AML-193 (cell line): ENCODE data around the gene LMF1.

Source experiments
- DNase-seq, 2 experiments: peaks; one replicate each; lab custom pipeline; 2025; lab: John Stamatoyannopoulos, UW

Gene LMF1

DNA sequence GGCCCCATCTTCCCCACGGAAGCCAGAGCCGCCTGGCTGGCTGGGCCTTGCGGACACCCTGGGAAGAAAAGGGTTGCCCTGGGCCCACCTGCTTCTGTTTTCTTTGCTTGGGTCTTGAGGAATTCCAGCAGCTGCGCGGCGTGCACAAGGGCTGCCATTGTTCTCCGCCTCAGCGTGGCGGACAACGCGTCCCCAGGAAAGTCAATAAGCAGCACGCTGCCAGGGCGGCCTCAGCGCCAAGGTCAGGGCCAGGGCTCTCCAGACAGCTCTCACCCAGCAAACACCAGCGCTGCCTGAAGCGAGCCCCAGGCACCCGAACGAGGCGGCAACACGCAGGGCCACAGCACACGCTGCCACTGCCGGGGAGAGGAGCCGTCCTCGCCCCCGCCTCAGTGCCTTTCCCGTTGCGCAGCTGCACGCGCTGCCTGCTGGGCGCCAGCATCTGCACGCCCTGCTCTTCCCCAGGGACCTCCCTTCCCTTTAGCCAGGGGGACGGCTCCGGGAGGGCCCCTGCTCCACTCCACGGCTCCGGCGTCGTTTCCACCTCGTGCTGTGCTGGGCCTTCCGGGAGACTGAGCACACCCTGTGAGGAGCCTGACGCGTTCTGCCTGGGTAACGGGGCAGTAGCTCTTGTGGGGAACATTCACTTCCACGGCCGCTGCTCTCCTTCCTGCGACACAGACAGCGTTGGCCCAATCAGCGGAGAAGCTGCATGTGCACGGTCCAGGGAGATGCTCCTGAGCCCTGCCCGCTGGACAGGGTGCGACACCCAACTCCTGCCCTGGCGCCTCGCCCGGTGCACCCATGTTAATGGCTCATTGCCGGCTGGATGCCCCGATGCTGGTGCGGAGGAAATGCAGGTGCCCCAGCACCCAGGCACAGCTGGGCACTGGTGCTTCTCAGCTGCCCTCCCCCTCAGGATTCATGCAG is 57.8 kb downstream of the LMF1 start:
- no peak for DNase-seq

DNA sequence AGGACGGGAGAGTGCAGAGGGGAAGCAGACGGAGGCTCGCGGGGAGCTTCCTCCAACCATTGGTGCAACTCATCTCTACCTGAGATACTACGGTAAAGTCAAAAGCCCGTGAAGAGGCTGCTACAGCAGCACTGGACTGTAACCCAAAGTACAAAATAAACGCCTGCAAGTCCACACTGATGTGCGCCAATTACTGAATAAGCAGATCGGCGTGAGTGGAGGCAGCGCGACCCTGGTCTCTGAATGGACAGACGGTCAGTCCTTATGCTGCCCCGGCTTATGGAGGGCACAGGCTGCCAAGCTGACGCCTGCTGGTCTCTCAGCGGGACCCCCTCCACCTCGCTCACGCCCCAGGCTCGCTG is 58.5 kb downstream of the LMF1 start:
- no peak for DNase-seq

DNA sequence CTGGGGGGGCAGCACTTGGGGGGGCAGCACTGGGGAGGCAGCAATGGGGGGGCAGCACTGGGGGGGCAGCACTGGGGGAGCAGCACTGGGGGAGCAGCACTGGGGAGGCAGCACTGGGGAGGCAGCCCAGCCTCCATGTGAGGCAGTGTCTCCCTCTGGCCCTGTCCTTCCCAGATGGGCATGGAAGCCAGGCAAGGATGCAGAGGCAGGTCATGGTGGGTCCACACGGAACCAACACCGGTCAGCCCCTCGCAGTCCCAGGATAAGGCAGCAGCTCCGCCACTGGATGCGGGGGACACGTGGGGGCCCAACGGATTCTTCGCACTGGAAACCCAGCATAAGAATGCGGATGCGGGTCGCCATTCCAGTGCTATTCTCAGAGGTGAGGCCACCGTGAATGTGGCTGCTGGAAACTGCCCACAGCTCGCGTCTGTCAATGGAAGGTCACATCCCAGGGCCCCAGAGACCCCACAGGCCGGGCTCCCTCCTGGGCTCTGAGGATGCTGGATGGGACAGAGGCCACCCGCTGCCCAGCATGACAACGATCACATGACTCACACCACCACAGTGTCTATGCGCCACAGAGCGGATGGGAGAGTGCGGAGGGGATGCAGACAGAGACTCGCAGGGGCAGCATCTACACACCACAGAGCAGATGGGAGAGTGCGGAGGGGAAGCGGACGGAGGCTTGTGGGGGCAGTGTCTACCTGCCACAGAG is 59.0 kb downstream of the LMF1 start:
- no peak for DNase-seq

DNA sequence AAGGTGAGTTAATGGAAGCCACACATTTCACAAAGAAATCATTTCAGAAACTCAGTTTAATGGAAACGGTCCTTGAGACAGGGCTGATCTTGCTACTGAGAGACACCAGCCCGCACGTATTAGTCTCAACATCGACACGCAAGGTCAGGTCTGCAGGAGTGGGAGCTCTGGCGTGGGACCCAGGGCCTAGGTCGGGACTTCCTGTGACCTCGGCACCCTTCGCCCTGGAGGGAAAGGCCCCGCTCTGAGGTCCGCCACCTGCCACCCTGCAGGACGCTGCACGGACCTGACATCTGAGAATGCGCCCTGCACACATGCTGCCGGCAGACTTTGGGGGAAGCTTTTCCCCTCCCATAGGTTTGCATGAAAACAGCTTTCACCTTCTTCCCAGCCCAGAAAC is 59.7 kb downstream of the LMF1 start:
- no peak for DNase-seq

DNA sequence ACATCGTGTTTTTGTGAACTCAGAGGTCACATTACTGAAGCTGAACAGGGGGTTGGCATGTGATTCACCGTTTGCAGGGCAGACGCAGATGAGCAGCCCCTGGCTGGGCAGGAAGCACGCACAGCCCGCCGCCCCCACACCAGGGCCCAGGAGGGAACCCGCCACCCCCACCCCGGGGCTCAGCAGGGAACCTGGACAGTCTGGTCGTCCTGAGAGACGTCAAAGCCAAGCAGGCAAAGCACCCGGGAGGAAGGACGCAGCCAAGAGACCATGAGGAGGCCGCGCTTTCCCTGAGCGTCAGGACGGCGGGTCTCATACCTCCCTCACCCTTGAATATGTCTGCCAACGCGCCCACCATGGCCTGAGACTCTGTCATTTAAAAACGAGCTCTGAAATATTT is 60.6 kb downstream of the LMF1 start:
- DNase-seq: no peak

DNA sequence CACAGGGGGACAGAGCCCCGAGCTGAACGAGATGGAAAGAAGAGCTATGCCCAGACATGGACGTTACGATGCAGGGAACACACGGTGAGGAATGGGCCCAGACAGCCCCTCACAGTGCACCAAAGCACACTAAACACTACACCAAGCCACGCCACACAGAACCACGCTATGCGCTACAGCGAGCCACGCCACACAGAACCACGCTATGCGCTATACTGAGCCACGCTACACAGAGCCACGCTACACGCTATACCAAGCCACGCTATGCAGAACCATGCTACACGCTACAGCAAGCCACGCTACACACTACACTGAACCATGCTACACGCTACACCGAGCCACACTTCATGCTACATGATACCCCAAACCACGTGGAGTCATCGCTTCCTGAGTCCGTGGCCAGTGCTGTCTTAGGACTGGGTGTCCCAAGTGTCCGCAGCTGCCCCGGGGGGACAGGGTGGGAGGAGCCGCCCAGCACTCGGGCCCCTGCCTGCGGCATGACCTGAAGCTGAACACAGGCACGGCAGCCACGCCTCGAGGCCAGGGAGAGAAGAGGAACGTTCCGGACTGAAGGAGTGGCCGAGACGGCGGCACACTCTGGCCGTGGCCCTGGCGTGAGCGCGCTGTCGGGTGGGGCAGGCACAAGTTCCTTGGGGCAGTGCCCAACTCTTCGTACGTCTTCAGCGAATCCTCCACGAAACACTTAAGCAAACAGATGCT is 61.3 kb downstream of the LMF1 start:
- no peak for DNase-seq

DNA sequence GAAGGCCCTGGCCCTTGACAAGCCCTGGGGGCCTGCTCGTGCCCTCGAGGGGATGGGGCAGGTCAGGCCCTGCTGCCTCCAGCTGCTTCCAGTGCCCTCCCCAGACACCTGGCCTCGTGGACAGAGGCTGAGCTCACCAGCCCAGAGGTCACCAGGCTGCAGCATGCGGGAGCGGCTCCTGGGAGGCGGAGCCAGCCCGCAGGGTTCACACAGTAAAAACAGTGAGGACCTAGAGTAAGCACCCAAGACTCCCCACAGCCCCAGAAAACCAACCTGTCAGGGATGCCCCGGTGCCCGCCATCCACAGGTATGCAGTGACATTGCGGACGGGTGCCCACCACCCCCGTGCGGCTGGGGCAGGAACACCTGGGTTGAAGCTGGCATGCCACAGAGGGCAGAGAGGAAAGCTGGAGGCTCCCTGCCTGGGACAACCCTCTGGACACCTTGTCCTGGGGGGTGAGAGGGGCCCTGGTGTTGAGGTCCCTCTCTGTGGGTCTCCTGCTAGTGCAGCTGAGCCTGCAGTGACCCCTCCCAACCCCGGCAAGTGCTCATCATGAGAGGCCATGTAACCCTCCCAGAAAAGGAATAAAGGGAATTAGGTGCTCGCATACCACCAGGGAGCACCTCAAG is 62.1 kb downstream of the LMF1 start:
- DNase-seq: no peak

DNA sequence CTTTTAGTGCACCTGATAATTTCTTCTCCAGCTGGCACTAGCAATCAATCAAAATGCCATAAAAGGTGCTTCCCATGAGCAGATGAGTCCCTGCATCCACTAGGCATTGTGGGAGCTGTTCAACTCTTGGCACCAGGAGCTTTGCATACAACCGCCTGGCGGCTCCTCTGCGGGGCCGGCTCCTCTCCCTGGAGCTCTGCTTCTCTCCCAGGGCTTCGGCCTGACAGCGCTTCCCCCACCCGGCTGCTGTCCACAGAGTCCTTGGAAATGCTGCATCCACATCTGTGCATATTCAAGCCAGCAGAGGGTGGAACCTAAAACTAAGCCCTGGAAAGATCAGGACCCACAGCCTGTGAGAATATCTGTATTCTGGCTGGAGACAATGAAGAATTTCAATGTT is 62.9 kb downstream of the LMF1 start:
- DNase-seq: no peak

DNA sequence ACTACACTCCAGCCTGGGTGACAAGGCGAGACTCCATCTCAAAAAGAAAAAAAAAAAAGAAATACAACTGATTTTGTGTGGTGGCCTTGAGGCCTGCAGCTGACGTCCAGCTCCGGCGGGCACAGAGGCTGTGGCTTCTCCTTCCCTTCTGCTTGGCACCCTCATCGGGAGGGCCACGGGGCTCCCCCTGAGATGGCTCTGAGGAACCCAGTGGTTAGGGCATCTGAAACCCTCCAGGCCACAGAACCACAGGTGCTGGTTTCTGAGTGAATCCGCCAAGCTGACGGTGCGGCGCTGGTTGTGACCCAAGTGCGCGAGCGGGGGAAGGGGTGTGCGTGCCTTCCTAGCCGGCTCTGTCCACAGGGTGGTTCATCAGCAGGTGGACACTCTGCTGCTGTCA is 63.4 kb downstream of the LMF1 start:
- DNase-seq: no peak

DNA sequence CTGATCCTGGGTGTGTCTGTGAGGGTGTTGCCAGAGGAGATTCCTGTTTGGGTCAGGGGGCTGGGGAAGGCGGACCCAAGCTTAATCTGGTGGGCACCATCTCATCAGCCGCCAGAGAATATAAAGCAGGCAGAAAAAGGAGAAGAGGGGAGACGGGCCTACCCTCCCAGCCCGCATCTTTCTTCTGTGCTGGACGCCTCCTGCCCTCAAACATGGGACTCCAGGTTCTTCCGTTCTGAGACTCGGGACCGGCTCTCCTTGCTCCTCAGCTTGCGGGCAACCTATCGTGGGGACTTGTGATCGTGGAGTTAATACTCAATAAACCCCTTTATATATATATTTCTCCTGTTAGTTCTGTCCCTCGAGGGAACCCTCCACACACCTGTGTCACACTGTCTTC is 64.5 kb downstream of the LMF1 start:
- DNase-seq: no peak

DNA sequence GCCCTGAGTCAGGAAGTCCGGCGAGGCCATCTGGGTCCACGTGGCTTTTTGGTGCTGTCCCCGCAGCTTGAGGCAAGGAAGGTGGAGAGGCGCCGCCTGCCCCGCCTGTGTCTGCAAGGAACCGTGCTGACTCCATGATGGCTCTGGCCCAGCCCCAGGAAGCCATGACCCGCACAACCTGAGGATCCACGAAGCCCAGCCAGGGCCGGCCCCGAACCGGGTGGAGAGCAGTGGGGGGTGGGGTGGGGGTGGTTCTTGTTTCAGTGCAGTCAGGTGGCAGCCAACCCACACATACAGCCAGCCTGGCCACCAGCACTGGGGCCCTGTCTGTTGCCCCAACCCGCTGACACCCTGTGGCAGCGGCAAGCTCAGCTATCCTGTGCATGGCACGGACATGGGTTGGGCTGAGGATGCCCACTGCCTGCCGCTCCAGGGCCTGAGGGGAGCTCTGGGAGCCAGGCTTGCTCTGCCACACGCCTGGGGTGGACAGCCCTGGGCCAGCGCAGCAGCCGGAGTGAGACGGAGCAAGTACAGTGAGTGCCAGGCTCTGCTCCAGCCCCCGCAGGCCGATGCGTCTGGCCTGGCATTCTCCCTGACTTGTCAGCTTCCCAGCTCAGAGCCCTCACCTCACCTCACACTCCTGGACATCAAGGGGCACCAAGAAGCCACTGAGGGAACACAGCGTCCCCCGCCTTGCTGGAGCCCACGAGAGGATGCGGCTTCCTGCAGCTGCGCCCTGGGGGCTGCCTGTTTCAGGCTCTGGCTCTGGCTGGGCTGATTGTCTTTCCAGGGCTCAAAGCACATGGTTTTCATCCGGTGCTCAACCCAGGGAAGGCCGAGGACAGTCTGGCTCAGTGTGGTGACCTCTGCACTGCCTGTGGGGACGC is 68.8 kb downstream of the LMF1 start:
- DNase-seq: no peak

DNA sequence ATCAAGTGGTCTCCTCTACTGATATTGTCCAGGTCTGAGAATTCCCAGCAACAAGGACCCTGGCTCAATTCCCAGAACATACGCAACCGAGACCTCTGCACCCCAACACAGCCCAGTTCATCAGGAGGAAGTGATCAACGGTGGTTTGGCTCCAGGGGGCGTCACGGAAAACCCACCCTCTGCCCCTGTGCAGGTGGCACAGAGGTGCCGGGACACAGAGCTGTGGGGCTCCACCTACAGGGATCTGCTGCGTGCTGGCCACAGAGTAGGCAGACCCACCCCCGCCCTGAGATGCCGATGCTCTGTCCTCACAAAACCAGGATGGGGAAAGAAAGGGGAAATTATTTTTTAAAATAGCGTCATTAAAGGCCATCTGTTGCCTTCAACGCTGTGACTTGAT is 69.6 kb downstream of the LMF1 start:
- no peak for DNase-seq

DNA sequence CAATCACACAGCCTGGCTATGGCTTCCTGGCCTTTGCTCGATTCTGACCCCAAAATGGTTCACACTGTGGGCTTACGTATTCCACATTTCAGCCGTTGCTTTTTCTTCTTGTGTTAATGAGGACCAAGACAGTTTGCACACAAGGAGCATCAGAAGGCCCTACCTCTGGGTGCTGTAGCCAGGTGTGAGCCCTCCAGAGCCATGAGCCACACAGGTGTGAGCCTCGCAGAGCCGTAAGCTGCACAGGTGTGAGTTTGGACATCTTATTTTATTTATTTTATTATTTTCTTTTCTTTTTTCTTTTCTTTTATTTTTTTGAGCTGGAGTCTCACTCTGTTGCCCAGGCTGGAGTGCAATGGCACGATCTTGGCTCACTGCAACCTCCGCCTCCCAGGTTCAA is 70.6 kb downstream of the LMF1 start:
- DNase-seq: no peak

DNA sequence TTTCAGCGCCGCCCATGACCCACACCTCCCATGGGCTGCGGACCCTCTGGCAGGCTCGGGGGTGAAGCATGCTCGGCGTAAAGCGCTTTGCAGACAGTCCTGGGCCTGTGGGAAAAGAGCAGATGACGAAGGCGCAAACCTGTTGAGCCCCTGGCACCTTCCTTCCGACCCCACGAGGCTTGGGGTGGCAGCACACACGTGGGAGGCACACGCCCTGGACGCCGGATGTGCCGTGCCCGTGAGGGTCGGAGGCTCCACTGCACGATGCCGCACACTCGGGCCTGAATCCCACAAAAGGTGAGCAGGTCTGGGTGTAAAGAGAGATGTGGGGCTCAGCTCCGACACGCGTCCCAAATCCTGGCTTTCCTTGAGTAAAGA is 71.1 kb downstream of the LMF1 start:
- no peak for DNase-seq

DNA sequence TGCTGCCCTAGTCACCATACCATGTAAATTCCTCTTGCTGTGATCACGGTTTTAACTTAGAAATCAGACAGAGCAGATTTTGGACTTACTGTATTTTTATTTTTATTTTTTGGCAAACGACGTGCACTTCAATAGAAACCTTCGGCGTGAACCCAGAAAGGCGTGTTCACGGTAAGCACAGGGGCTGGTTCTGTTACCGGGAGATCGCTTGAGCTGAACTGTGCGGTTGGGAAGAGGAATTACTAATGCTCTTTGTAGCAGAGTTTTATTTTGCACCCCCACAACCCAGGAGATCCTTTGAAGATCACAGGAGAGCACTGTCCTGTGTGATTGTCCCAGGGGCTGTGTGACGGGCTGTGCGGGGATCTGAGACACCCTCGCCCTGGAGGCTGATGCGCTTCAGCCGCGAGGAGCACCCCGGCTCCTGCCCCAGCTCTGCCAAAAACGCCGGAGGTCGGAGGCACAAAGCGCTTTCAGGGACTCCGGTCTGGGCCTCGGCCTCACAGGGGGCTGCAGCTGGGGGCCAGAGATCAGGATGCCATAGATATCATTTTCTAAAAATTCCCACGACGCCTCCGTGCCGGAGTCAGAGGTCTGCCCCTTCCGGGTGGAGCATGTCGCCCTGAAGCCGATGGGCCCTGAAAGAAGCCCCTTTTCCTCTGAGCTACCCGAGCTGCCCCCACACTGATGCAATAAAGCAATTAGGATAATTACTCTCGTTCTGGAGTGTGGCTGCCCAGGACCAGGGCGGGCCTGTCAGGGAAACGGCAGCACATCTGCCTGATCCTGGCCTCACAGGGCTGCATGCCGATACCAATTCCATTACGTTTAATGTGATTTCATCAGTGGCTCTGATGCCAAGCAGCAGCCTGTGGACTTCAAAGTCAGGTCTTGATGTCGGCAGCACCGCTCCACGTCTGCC is 71.8 kb downstream of the LMF1 start:
- DNase-seq: no peak

DNA sequence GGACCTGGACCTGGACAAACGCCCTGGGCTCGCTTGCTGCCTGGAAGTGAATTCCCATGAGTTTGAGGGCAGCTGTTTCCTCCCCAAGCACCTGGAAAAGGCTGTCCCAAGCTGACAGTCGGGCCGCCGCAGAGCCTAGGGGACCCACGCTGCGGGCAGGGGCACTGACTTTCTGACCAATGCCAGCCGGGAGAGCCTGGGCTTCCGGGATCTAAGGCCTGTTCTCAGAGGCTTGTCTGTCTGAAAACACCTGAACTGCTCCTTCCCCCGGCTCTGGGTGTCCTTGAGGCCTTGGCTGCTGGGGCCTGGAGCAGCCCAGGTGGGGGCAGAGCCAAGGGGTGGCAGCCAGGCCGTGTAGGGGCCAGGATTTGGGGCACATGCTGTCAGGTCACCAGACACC is 72.6 kb downstream of the LMF1 start:
- no peak for DNase-seq

DNA sequence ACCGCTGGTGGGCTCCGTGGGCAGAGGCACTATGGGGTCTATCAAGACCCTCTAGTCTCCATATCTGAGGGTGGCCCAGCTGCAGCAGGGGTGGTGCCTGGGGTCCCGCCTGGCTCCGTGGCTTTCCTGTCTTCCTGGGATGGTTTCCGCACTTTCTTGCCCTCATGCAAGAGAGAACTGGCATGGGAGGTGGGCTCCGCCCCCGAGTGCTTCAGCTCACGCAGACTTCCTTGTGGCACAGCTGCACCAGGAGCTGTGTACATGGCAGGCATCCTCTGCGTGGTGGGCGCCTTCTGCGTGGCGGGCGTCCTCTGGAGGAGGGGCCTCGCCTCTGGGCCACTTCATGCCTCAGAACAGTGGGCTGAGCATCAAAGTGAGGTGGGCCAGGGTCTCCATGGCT is 73.1 kb downstream of the LMF1 start:
- DNase-seq: no peak

DNA sequence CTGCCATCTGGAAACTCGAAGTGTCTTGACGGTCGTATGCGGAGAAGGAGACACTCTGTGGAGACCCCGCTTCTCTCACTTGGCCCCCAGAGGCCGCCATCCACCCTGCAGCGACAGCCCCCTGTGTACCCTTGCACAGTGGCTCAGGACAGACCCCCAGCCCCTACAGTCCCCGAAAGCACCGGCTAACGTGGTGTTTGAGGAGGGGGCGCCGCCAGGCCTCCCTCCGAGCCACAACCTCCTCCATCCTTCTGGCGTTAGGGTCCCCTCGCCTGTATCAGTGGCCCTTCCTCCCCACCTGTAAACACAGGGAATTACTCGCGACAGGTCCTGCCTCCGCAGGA is 73.6 kb downstream of the LMF1 start:
- DNase-seq: no peak

DNA sequence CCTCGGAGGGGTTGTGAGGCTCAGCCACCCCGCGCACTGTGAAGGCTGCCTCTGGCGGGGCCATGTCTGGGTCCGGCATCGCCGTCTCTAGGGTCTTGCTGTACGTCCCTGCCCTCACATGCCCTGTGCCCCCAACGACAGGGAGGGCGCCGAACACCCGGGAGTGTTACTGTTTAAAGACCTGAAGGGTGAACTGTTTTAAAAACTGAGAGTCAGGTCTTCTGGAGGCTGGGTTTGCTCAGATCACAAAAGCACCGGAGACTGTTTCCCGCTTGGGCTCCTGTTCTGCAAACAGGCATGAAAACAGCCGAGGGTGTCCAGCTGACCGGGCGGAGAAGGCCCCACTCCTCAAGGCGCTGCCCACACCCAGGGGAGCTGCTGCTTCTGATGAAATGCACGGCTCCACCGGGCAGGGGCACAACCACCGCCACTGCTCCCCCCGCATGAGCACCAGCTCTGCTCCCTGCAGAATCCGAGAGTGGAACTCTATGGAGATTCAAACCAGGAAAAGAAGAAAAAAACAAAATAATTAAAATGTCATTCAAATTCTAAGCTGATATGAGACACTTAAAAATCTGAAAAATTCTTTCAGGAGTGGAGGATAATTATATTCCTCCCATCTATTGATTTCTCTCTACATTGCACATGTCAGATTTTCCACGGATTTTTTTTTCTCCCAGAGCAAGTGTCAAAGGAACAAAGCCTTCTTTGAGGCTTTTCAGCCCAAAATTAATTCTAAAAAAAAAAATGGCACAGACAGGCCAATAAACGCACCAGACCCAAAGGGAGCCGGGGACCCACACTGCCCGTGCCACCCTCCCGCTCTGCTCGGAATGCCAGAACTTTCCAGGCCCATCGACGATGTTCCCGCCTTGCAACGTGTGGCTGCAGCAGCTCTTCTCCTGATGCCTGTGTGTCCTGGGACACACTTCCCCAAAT is 74.3 kb downstream of the LMF1 start:
- DNase-seq: no peak
